AG04450 (cell line): ENCODE data around the gene EIF4G3. TPM values are rescaled to one million over a fixed set of nuclear protein-coding genes. Genes with fewer than 3 reads are reported as not detected.

Source experiments
- CTCF ChIA-PET: fragments of 300-600, 350-600 bp; formaldehyde crosslinking; extraction: SDS; loops from one replicate; lab custom pipeline; 2022; ENCODE audit warnings: antibody characterized with exemption, inconsistent platforms; lab: Charles Lee
- POLR2A ChIA-PET: fragments of 350-600 bp; formaldehyde crosslinking; extraction: SDS; loops from one replicate; lab custom pipeline; 2021; ENCODE audit warnings: antibody characterized with exemption, inconsistent platforms; lab: Yijun Ruan, JAX
- DNase-seq: peaks from one replicate; pipeline ENCODE4 v3.0.0-alpha.2; 2011; ENCODE audit warnings: low read depth, low spot score
- H3K27ac ChIP-seq: one replicate; pipeline ENCODE4 v1.5.1; 2012; ENCODE audit warnings: low read depth, low read length, control low read depth
- H3K27me3 ChIP-seq: one replicate; pipeline ENCODE4 v1.6.0; 2012; ENCODE audit warnings: low read length; ENCODE audit not compliant: control insufficient read depth, insufficient read depth
- H3K4me3 ChIP-seq: 2 replicates; pipeline ENCODE4 v1.5.1; 2011; ENCODE audit warnings: mild to moderate bottlenecking, low read depth, low read length, control low read depth
- H3K9me3 ChIP-seq: 2 replicates; pipeline ENCODE4 v1.5.1; 2012; ENCODE audit warnings: low read length; ENCODE audit not compliant: control insufficient read depth, insufficient read depth
- polyA plus RNA-seq: library from polyadenylated mRNA; depleted of rRNA; stranded (reverse); fragments of >200 nt; gene quantifications from 2 replicates; pipeline ENCODE4 v1.2.3, GENCODE V29; 2011
- TF ChIP-seq, protein P1 (sequence below): IDR thresholded peaks from 2 replicates; pipeline ENCODE4 v1.5.1; 2011; ENCODE audit warnings: low read depth, low read length, control low read depth, inconsistent platforms

Gene EIF4G3
- polyA plus RNA-seq, 1 experiment: 74.9 TPM

DNA sequence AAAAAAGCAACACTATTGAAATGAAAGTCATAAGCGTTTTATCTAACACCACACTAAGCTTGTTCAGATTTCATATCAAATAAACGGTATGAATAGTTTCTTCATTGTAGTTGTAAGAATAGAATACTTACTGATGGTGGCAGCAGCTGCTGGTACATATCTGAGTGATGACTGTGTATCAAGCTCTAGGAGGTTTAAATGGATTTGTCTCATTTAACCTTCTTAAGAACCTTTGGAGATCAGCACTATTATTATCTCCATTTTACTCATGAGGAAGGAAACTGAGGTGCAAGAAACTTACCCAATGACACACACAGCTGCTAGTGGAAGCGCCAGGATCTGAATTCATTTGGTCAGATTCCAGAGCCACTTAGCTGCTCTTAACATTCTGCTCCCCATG, 104.0 kb downstream of the EIF4G3 start:
- TF ChIP-seq, protein P1, sequence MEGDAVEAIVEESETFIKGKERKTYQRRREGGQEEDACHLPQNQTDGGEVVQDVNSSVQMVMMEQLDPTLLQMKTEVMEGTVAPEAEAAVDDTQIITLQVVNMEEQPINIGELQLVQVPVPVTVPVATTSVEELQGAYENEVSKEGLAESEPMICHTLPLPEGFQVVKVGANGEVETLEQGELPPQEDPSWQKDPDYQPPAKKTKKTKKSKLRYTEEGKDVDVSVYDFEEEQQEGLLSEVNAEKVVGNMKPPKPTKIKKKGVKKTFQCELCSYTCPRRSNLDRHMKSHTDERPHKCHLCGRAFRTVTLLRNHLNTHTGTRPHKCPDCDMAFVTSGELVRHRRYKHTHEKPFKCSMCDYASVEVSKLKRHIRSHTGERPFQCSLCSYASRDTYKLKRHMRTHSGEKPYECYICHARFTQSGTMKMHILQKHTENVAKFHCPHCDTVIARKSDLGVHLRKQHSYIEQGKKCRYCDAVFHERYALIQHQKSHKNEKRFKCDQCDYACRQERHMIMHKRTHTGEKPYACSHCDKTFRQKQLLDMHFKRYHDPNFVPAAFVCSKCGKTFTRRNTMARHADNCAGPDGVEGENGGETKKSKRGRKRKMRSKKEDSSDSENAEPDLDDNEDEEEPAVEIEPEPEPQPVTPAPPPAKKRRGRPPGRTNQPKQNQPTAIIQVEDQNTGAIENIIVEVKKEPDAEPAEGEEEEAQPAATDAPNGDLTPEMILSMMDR: no peak
- Histone ChIP-seq H3K27me3 (no peaks in the 10 kb centered on the region), H3K27ac (no peak overlapping the region), H3K4me3 (no peak overlapping the region), H3K9me3 (no peaks in the 10 kb centered on the region)
- DNase-seq: no peak
- ChIA-PET CTCF (no interaction called here), POLR2A (interaction anchor here (0.8 kb wide), 1 partner anchor 286 kb away, joined by 4 read pairs; the partner anchor contains the start of gene HP1BP3)

DNA sequence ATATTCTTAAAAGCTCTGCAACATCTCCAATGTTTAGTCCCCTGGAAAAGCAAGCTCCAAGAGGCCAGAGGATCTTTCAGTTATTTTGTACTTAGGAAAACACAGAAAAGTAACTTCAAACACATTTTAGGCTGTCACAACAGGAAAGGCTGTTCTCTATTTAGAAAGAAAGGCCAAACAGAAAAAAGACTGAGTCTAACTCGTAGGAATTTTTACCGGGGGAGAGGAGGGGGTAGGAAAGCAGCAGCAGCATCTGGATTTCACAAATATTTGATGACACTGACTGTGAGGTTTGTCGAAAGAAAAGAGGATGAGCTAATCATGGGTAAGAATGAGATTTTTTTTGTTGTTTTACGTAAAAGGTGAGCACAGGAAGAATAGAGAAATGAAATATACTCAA, 107.1 kb downstream of the EIF4G3 start:
- Histone ChIP-seq H3K27ac (no peak overlapping the region), H3K27me3 (no peaks in the 10 kb centered on the region), H3K4me3 (no peak overlapping the region), H3K9me3 (no peaks in the 10 kb centered on the region)
- DNase-seq: peak; percentile 61
- POLR2A ChIA-PET: interaction anchor here (1.0 kb wide), 2 partner anchors 47 to 80 kb away, joined by 3 read pairs; no protein-coding TSS in a partner anchor
- CTCF ChIA-PET: interaction anchor here (0.9 kb wide), 1 partner anchor 126 kb away, joined by 3 read pairs; no protein-coding TSS in a partner anchor
- TF ChIP-seq, protein P1: no peak

DNA sequence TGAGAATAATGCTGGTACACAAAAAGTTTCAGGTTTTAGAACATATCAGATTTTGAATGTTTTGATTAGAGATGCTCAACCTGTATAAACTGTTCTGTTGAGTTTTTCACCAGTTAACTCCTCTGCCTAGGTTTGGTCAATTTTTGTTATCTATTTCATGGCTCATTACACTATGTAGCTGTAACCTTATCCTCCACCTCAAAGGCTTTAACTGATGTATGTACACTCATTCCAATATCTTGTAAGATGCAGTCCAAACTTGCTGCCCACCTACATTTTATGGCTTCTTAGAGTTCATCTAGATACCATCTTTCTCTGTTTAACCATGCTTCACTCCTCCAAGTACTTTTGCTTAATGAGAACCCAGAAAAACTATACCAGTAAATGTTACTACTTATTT, 107.8 kb downstream of the EIF4G3 start:
- ChIA-PET POLR2A (interaction anchor here (1.0 kb wide), 1 partner anchor 46 kb away, joined by 3 read pairs; no protein-coding TSS in a partner anchor), CTCF (no interaction called here)
- Histone ChIP-seq H3K9me3 (no peaks in the 10 kb centered on the region), H3K27ac (no peak overlapping the region), H3K27me3 (no peaks in the 10 kb centered on the region), H3K4me3 (no peak overlapping the region)
- no peak for DNase-seq
- TF ChIP-seq, protein P1: no peak

DNA sequence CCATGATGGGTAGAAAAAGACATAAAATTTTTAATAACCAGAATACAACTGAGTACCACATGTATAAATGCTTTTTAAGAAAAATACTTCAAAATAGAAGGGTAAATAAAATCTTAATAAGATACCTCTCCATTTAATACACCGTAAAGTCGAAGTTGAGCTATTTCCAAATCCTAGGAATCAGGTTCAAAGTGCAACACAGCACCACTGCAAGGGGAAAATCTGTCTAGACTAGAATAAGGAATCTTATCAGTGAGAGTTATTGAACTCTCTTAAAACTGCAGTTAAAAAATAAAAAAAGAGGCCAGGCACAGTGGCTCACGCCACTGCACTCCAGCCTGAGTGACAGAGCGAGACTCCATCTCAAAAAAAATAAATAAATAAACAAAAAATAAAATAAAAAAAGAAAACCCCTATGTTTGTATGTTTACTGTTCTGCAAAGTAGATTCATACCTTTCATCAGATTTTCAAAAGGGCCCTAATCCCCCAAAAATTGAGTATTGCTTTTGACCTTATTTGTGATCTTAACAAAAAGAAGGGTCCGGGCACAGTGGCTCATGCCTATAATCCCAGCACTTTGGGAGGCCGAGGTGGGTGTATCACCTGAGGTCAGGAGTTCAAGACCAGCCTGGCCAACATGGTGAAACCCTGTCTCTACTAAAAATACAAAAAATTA, 109.0 kb downstream of the EIF4G3 start:
- H3K4me3 ChIP-seq: no peak overlapping the region
- ChIA-PET CTCF (interaction anchor here (0.6 to 1.4 kb wide), 2 partner anchors 127 to 371 kb away, joined by 3 read pairs; no protein-coding TSS in a partner anchor), POLR2A (no interaction called here)
- no peaks in the 10 kb centered on the region for H3K9me3 ChIP-seq
- no peak overlapping the region for H3K27ac ChIP-seq
- H3K27me3 ChIP-seq: no peaks in the 10 kb centered on the region
- TF ChIP-seq, protein P1: no peak
- DNase-seq: no peak

DNA sequence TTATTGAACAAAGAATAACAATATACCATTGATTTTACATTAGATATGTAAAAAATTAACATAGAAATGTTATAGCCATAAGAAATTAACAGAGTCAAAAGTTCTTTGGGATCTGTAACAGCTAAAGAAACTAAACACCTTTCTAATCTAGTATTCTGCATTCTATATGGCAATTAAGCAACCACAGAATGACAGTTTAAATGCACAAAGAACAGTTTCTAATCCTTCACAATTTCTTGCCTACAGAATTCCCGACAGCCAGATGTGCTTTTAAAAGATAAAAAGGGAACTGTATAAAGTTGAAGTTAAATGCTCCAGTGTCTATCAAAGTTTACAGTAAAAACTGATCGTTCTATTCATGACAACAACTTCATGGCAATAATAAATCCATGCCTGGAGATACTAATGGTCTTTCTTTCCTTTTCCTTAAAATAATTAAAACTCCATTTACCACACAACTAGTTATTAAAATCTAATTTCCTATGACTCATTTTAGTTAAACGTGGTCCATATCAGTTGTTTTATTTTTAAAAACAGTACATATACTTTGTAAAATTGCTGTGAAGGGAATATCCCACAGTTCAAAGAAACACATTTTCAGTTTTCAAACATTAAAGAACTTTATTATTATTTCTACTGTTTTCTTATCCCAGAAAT, 110.2 kb downstream of the EIF4G3 start:
- CTCF ChIA-PET: interaction anchor here (1.4 kb wide), 1 partner anchor 129 kb away, joined by 3 read pairs; no protein-coding TSS in a partner anchor
- DNase-seq: no peak

More for the DNA sequence above, 110.2 kb downstream of the EIF4G3 start:
- no peaks in the 10 kb centered on the region for H3K9me3 ChIP-seq
- TF ChIP-seq, protein P1: no peak
- H3K4me3 ChIP-seq: no peak overlapping the region
- H3K27me3 ChIP-seq: no peaks in the 10 kb centered on the region
- POLR2A ChIA-PET: no interaction called here
- no peak overlapping the region for H3K27ac ChIP-seq
